ENCODE data around the gene BRIP1.
A peak's percentile ranks its signal among the peaks of the same experiment; 100 is the strongest.
"Not testable (repeated sequence)": the region's sequence is repeated elsewhere in the genome, so short reads cannot be mapped to it uniquely, and the experiment has no call there.

BRIP1 gene

GRCh38 chr17:61774087-61774486, 89.2 kb downstream of the BRIP1 start:
- DNase-seq (ENCODE audit: low read depth); H3K4me3 ChIP-seq (ENCODE audit: low read length); H3K36me3 ChIP-seq (ENCODE audit: control insufficient read depth, insufficient read depth, low read length, severe bottlenecking); H3K9ac ChIP-seq (ENCODE audit: low read length); H3K27me3 ChIP-seq (replicated peaks; ENCODE audit: control insufficient read depth, insufficient read depth, low read length); H3K4me1 ChIP-seq (ENCODE audit: control insufficient read depth, insufficient read depth, low read length): not testable (repeated sequence)
- H3K9me3 ChIP-seq (ENCODE audit: control insufficient read depth, low read length) = peaks cover 16% of the 10 kb centered on the region

GRCh38 chr17:61770752-61771533, 92.4 kb downstream of the BRIP1 start:
- peaks cover 16% of the 10 kb centered on the region for H3K9me3 ChIP-seq (ENCODE audit: control insufficient read depth, low read length)
- no peaks in the 10 kb centered on the region for H3K36me3 ChIP-seq (ENCODE audit: control insufficient read depth, insufficient read depth, low read length, severe bottlenecking)
- H3K27me3 ChIP-seq (replicated peaks; ENCODE audit: control insufficient read depth, insufficient read depth, low read length) = no peaks in the 10 kb centered on the region
- DNase-seq (ENCODE audit: low read depth) = peak; percentile 39
- H3K9ac ChIP-seq (ENCODE audit: low read length) = no peak overlapping the region
- peaks cover 6% of the 10 kb centered on the region for H3K4me1 ChIP-seq (ENCODE audit: control insufficient read depth, insufficient read depth, low read length)
- H3K4me3 ChIP-seq (ENCODE audit: low read length) = peak overlapping the region; percentile 7

- Histone ChIP-seq H3K4me1 (ENCODE audit: control insufficient read depth, insufficient read depth, low read length) (peaks cover 6% of the 10 kb centered on the region), H3K9me3 (ENCODE audit: control insufficient read depth, low read length) (peaks cover 16% of the 10 kb centered on the region), H3K27me3 (replicated peaks; ENCODE audit: control insufficient read depth, insufficient read depth, low read length) (no peaks in the 10 kb centered on the region), H3K4me3 (ENCODE audit: low read length) (no peak overlapping the region), H3K9ac (ENCODE audit: low read length) (no peak overlapping the region), H3K36me3 (ENCODE audit: control insufficient read depth, insufficient read depth, low read length, severe bottlenecking) (no peaks in the 10 kb centered on the region)
- no peak for DNase-seq (ENCODE audit: low read depth)
Observed at GRCh38 chr17:61770043-61770442, 93.3 kb downstream of the BRIP1 start.

GRCh38 chr17:61768405-61768804, 94.9 kb downstream of the BRIP1 start:
- Histone ChIP-seq H3K4me1 (ENCODE audit: control insufficient read depth, insufficient read depth, low read length) (peaks cover 6% of the 10 kb centered on the region), H3K27me3 (replicated peaks; ENCODE audit: control insufficient read depth, insufficient read depth, low read length) (no peaks in the 10 kb centered on the region), H3K4me3 (ENCODE audit: low read length) (no peak overlapping the region), H3K9me3 (ENCODE audit: control insufficient read depth, low read length) (peaks cover 16% of the 10 kb centered on the region), H3K36me3 (ENCODE audit: control insufficient read depth, insufficient read depth, low read length, severe bottlenecking) (no peaks in the 10 kb centered on the region), H3K9ac (ENCODE audit: low read length) (no peak overlapping the region)
- DNase-seq (ENCODE audit: low read depth) = no peak

- no peaks in the 10 kb centered on the region for H3K27me3 ChIP-seq (replicated peaks; ENCODE audit: control insufficient read depth, insufficient read depth, low read length)
- H3K9ac ChIP-seq (ENCODE audit: low read length) = no peak overlapping the region
- H3K4me3 ChIP-seq (ENCODE audit: low read length) = no peak overlapping the region
- peaks cover 6% of the 10 kb centered on the region for H3K4me1 ChIP-seq (ENCODE audit: control insufficient read depth, insufficient read depth, low read length)
- peaks cover 24% of the 10 kb centered on the region for H3K9me3 ChIP-seq (ENCODE audit: control insufficient read depth, low read length)
- DNase-seq (ENCODE audit: low read depth) = peak; percentile 72
- H3K36me3 ChIP-seq (ENCODE audit: control insufficient read depth, insufficient read depth, low read length, severe bottlenecking) = no peaks in the 10 kb centered on the region
Observed at GRCh38 chr17:61766520-61766919, 96.8 kb downstream of the BRIP1 start.

- no peak overlapping the region for H3K4me3 ChIP-seq (ENCODE audit: low read length)
- peaks cover 11% of the 10 kb centered on the region for H3K9me3 ChIP-seq (ENCODE audit: control insufficient read depth, low read length)
- H3K4me1 ChIP-seq (ENCODE audit: control insufficient read depth, insufficient read depth, low read length) = peaks cover 6% of the 10 kb centered on the region
- no peaks in the 10 kb centered on the region for H3K36me3 ChIP-seq (ENCODE audit: control insufficient read depth, insufficient read depth, low read length, severe bottlenecking)
- no peak for DNase-seq (ENCODE audit: low read depth)
- H3K9ac ChIP-seq (ENCODE audit: low read length) = no peak overlapping the region
- no peaks in the 10 kb centered on the region for H3K27me3 ChIP-seq (replicated peaks; ENCODE audit: control insufficient read depth, insufficient read depth, low read length)
Observed at GRCh38 chr17:61764846-61765245, 98.5 kb downstream of the BRIP1 start.

GRCh38 chr17:61761827-61762226, 101.5 kb downstream of the BRIP1 start:
- no peak for DNase-seq (ENCODE audit: low read depth)
- H3K4me1 ChIP-seq (ENCODE audit: control insufficient read depth, insufficient read depth, low read length) = peaks cover 5% of the 10 kb centered on the region
- no peaks in the 10 kb centered on the region for H3K27me3 ChIP-seq (replicated peaks; ENCODE audit: control insufficient read depth, insufficient read depth, low read length)
- H3K9me3 ChIP-seq (ENCODE audit: control insufficient read depth, low read length) = peaks cover 10% of the 10 kb centered on the region
- H3K9ac ChIP-seq (ENCODE audit: low read length) = no peak overlapping the region
- H3K36me3 ChIP-seq (ENCODE audit: control insufficient read depth, insufficient read depth, low read length, severe bottlenecking) = no peaks in the 10 kb centered on the region
- no peak overlapping the region for H3K4me3 ChIP-seq (ENCODE audit: low read length)

GRCh38 chr17:61759362-61759761, 104.0 kb downstream of the BRIP1 start:
- DNase-seq (ENCODE audit: low read depth) = no peak
- no peak overlapping the region for H3K9ac ChIP-seq (ENCODE audit: low read length)
- H3K4me1 ChIP-seq (ENCODE audit: control insufficient read depth, insufficient read depth, low read length) = no peaks in the 10 kb centered on the region
- no peak overlapping the region for H3K4me3 ChIP-seq (ENCODE audit: low read length)
- peaks cover 10% of the 10 kb centered on the region for H3K9me3 ChIP-seq (ENCODE audit: control insufficient read depth, low read length)
- H3K36me3 ChIP-seq (ENCODE audit: control insufficient read depth, insufficient read depth, low read length, severe bottlenecking) = no peaks in the 10 kb centered on the region
- no peaks in the 10 kb centered on the region for H3K27me3 ChIP-seq (replicated peaks; ENCODE audit: control insufficient read depth, insufficient read depth, low read length)

- Histone ChIP-seq H3K4me1 (ENCODE audit: control insufficient read depth, insufficient read depth, low read length) (no peaks in the 10 kb centered on the region), H3K36me3 (ENCODE audit: control insufficient read depth, insufficient read depth, low read length, severe bottlenecking) (no peaks in the 10 kb centered on the region), H3K4me3 (ENCODE audit: low read length) (no peak overlapping the region), H3K9me3 (ENCODE audit: control insufficient read depth, low read length) (peaks cover 10% of the 10 kb centered on the region), H3K27me3 (replicated peaks; ENCODE audit: control insufficient read depth, insufficient read depth, low read length) (no peaks in the 10 kb centered on the region), H3K9ac (ENCODE audit: low read length) (no peak overlapping the region)
- DNase-seq (ENCODE audit: low read depth) = no peak
Observed at GRCh38 chr17:61758430-61758829, 104.9 kb downstream of the BRIP1 start.

- Histone ChIP-seq H3K9me3 (ENCODE audit: control insufficient read depth, low read length) (peaks cover 9% of the 10 kb centered on the region), H3K9ac (ENCODE audit: low read length) (no peak overlapping the region), H3K4me1 (ENCODE audit: control insufficient read depth, insufficient read depth, low read length) (no peaks in the 10 kb centered on the region), H3K36me3 (ENCODE audit: control insufficient read depth, insufficient read depth, low read length, severe bottlenecking) (no peaks in the 10 kb centered on the region), H3K4me3 (ENCODE audit: low read length) (no peak overlapping the region), H3K27me3 (replicated peaks; ENCODE audit: control insufficient read depth, insufficient read depth, low read length) (no peaks in the 10 kb centered on the region)
- DNase-seq (ENCODE audit: low read depth) = no peak
Observed at GRCh38 chr17:61757168-61757567, 106.2 kb downstream of the BRIP1 start.

GRCh38 chr17:61756561-61756960, 106.8 kb downstream of the BRIP1 start:
- Histone ChIP-seq H3K4me3 (ENCODE audit: low read length) (no peak overlapping the region), H3K9me3 (ENCODE audit: control insufficient read depth, low read length) (peaks cover 2% of the 10 kb centered on the region), H3K27me3 (replicated peaks; ENCODE audit: control insufficient read depth, insufficient read depth, low read length) (no peaks in the 10 kb centered on the region), H3K36me3 (ENCODE audit: control insufficient read depth, insufficient read depth, low read length, severe bottlenecking) (no peaks in the 10 kb centered on the region), H3K9ac (ENCODE audit: low read length) (no peak overlapping the region), H3K4me1 (ENCODE audit: control insufficient read depth, insufficient read depth, low read length) (no peaks in the 10 kb centered on the region)
- peak; percentile 17 for DNase-seq (ENCODE audit: low read depth)

GRCh38 chr17:61755668-61756067, 107.7 kb downstream of the BRIP1 start:
- no peak for DNase-seq (ENCODE audit: low read depth)
- H3K36me3 ChIP-seq (ENCODE audit: control insufficient read depth, insufficient read depth, low read length, severe bottlenecking) = no peaks in the 10 kb centered on the region
- no peak overlapping the region for H3K9ac ChIP-seq (ENCODE audit: low read length)

More at GRCh38 chr17:61755668-61756067, 107.7 kb downstream of the BRIP1 start:
- Histone ChIP-seq H3K27me3 (replicated peaks; ENCODE audit: control insufficient read depth, insufficient read depth, low read length) (no peaks in the 10 kb centered on the region), H3K9me3 (ENCODE audit: control insufficient read depth, low read length) (no peaks in the 10 kb centered on the region), H3K4me1 (ENCODE audit: control insufficient read depth, insufficient read depth, low read length) (no peaks in the 10 kb centered on the region), H3K4me3 (ENCODE audit: low read length) (no peak overlapping the region)
